ENCODE data around the gene ZSWIM6. TPM values are rescaled to one million over a fixed set of nuclear protein-coding genes. Genes with fewer than 3 reads are reported as not detected.

Gene ZSWIM6
- total RNA-seq, 1 donor from 2014 or later, result 20.3 TPM

DNA sequence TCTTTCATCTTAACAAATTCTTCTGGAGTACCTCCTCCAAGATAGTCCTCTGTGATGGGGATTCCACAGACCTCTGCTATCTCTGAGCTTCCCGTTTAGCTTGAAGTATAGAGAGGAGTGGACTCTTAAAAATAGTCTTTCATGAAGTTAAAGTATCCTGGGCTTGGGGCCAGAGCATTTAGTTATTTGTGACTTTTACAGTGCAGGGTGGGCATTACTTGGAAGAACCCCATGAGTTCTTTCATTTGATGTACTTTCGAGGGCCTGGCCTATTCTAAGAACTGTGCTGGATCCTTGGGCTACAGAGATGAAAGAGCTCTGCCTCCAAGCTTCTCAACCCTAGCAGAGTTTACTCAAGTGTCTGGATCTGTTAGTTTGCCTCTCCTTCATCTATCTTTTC is 131.5 kb downstream of the ZSWIM6 start:
- Mint-ChIP-seq H3K9me3 (ENCODE audit: low read depth) (no peaks in the 10 kb centered on the region), H3K27ac (ENCODE audit: unreplicated experiment) (peak overlapping the region; percentile 36), H3K36me3 (ENCODE audit: low read depth) (no peaks in the 10 kb centered on the region), H3K4me1 (ENCODE audit: low read depth) (peaks cover 68% of the 10 kb centered on the region), H3K27me3 (ENCODE audit: low read depth) (no peaks in the 10 kb centered on the region), H3K4me3 (ENCODE audit: unreplicated experiment) (no peak overlapping the region)
- TF ChIP-seq, protein P1, sequence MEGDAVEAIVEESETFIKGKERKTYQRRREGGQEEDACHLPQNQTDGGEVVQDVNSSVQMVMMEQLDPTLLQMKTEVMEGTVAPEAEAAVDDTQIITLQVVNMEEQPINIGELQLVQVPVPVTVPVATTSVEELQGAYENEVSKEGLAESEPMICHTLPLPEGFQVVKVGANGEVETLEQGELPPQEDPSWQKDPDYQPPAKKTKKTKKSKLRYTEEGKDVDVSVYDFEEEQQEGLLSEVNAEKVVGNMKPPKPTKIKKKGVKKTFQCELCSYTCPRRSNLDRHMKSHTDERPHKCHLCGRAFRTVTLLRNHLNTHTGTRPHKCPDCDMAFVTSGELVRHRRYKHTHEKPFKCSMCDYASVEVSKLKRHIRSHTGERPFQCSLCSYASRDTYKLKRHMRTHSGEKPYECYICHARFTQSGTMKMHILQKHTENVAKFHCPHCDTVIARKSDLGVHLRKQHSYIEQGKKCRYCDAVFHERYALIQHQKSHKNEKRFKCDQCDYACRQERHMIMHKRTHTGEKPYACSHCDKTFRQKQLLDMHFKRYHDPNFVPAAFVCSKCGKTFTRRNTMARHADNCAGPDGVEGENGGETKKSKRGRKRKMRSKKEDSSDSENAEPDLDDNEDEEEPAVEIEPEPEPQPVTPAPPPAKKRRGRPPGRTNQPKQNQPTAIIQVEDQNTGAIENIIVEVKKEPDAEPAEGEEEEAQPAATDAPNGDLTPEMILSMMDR (IDR thresholded peaks at IDR 0.05), result no peak
- no peak for DNase-seq (ENCODE audit: low spot score)

DNA sequence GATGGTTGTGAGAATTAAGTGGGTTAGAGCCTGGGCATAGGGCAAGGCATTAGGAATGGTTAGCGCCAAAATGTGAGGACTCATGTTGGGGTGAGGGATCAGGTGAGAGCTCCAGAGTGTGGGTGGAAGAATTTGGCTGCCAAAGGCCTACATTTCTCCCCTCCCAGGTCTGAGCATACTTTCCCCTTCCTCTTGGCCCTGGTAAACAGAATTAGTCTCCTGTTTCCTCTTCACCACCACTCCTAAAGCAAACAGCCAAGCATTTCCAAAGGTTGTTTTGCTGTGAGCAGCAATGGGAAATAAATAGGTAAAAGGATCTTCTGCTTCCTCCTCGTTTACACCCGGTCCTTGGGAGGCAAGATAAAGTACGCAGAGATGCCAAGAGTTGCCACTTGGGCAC is 132.5 kb downstream of the ZSWIM6 start:
- H3K4me3 Mint-ChIP-seq (ENCODE audit: unreplicated experiment), result no peak overlapping the region
- no peaks in the 10 kb centered on the region for H3K36me3 Mint-ChIP-seq (ENCODE audit: low read depth)
- H3K27me3 Mint-ChIP-seq (ENCODE audit: low read depth), result no peaks in the 10 kb centered on the region
- TF ChIP-seq, protein P1 (IDR thresholded peaks at IDR 0.05), result no peak
- peaks cover 71% of the 10 kb centered on the region for H3K4me1 Mint-ChIP-seq (ENCODE audit: low read depth)
- H3K9me3 Mint-ChIP-seq (ENCODE audit: low read depth), result no peaks in the 10 kb centered on the region
- DNase-seq (ENCODE audit: low spot score), result no peak
- no peak overlapping the region for H3K27ac Mint-ChIP-seq (ENCODE audit: unreplicated experiment)

DNA sequence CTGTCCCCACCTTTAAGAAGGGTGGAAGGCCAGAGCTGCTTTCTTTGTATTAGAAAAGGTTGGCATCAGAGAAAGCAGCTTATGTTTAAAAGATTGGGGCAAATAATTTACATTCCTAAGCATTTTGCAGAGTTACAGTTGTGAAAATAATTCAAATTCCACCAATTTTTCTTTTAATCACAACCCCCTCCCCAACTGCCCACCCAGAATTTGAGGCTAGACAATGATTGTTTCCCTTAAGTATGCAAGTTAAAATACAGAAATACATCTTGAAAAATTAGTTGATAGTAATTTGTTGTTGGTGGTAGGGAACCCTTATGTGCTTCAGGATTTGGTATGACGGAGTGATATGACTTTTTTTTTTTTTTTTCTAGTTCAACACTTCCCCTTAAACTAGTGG is 133.0 kb downstream of the ZSWIM6 start:
- no peaks in the 10 kb centered on the region for H3K27me3 Mint-ChIP-seq (ENCODE audit: low read depth)
- H3K36me3 Mint-ChIP-seq (ENCODE audit: low read depth), result no peaks in the 10 kb centered on the region
- H3K4me1 Mint-ChIP-seq (ENCODE audit: low read depth), result peaks cover 74% of the 10 kb centered on the region

DNA sequence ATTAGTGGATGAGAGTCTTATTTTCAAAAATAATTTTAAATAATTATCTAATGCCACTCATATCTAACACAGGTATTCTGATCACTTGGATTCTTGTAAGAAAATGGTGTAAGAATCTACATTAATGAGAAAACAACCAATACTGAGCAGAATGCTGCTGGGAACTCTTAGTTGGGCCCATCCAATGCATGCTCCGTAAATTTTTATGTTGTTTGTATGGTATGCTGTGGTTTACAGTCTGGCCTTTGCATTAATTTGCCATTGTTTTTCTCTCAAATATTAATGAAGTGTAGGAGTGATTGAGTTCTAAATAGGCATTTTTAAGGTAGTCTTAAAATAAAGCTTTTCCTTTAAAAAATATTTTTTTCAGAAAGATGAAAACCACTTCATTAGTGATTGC is 133.4 kb downstream of the ZSWIM6 start:
- no peaks in the 10 kb centered on the region for H3K9me3 Mint-ChIP-seq (ENCODE audit: low read depth)
- H3K4me1 Mint-ChIP-seq (ENCODE audit: low read depth), result peaks cover 74% of the 10 kb centered on the region
- H3K27ac Mint-ChIP-seq (ENCODE audit: unreplicated experiment), result no peak overlapping the region
- TF ChIP-seq, protein P1 (IDR thresholded peaks at IDR 0.05), result no peak
- H3K4me3 Mint-ChIP-seq (ENCODE audit: unreplicated experiment), result no peak overlapping the region
- H3K27me3 Mint-ChIP-seq (ENCODE audit: low read depth), result no peaks in the 10 kb centered on the region
- no peak for DNase-seq (ENCODE audit: low spot score)
- no peaks in the 10 kb centered on the region for H3K36me3 Mint-ChIP-seq (ENCODE audit: low read depth)

More for the DNA sequence above, 133.0 kb downstream of the ZSWIM6 start:
- H3K9me3 Mint-ChIP-seq (ENCODE audit: low read depth), result no peaks in the 10 kb centered on the region
- DNase-seq (ENCODE audit: low spot score), result no peak
- peak overlapping the region; percentile 10 for H3K27ac Mint-ChIP-seq (ENCODE audit: unreplicated experiment)
- no peak overlapping the region for H3K4me3 Mint-ChIP-seq (ENCODE audit: unreplicated experiment)
- TF ChIP-seq, protein P1 (IDR thresholded peaks at IDR 0.05), result no peak

DNA sequence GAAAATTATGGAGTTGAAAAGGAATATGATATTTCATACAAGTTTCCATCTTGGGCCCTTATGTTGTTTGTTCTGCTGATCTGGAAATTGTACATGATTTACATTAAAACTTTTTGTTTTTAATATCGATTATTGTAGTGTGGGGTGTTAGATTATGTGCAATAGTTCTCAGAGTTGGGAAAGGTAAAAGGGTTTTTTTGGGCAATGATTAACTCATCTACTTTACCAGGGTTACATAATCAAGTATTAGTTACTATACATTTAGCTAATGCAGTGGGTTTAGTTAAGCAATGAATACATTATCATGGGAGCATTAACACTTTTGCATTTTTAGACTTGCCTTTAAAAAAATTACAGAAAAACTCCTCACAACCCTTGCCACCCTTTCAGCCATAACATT is 134.0 kb downstream of the ZSWIM6 start:
- Mint-ChIP-seq H3K4me1 (ENCODE audit: low read depth) (peaks cover 75% of the 10 kb centered on the region), H3K9me3 (ENCODE audit: low read depth) (no peaks in the 10 kb centered on the region)
- TF ChIP-seq, protein P1 (IDR thresholded peaks at IDR 0.05), result no peak

More for the DNA sequence above, 134.0 kb downstream of the ZSWIM6 start:
- no peak for DNase-seq (ENCODE audit: low spot score)
- Mint-ChIP-seq H3K27ac (ENCODE audit: unreplicated experiment) (peak overlapping the region; percentile 36), H3K4me3 (ENCODE audit: unreplicated experiment) (no peak overlapping the region), H3K27me3 (ENCODE audit: low read depth) (no peaks in the 10 kb centered on the region), H3K36me3 (ENCODE audit: low read depth) (no peaks in the 10 kb centered on the region)

All from chondrocyte (in vitro differentiated cells).